RWPE1 (cell line): ENCODE results near the gene MPPED2.
"Not testable (repeated sequence)": the region's sequence is repeated elsewhere in the genome, so short reads cannot be mapped to it uniquely, and the experiment has no call there.

Source experiments
- CTCF ChIA-PET: fragments of 350-600 bp; sonication (Branson Sonifier 250); formaldehyde crosslinking; extraction: SDS; loops from one replicate; lab custom pipeline; 2021; lab: Yijun Ruan, JAX
- POLR2A ChIA-PET: fragments of 400-600 bp; formaldehyde crosslinking; extraction: SDS; loops from one replicate; lab custom pipeline; 2020; ENCODE audit warnings: antibody characterized with exemption; ENCODE audit not compliant: low non-redundant PET; lab: Yijun Ruan, JAX
- DNase-seq: peaks from one replicate; pipeline ENCODE4 v3.0.0; 2012; ENCODE audit warnings: low spot score
- H3K27ac ChIP-seq: fragments of 450-650 bp; 2 replicates; pipeline ENCODE4 v1.5.1; 2017
- CTCF ChIP-seq: fragments of 450-650 bp; conservative IDR thresholded peaks from 2 replicates; pipeline ENCODE4 v1.5.1; 2017; ENCODE audit warnings: low read depth, mild to moderate bottlenecking

Gene MPPED2

DNA sequence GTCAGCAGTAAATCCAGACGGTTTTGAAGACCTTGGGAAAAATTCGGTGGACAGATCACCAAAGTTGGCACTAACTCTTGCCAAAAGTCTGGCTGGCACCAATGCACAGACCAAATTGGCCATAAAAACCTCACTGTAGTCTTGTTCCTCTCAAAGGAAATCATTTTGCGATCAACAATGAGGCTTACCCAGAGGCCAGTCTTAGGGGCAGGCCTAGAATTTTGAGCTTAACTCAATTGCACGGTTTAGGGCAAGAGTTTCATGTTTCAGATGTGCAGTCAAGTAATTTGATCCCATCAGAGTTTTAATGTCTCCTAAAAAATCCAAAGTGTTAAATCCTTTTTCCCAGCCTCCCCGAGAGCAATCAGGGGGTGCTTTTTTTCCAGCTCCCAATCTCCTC is 19.0 kb downstream of the MPPED2 start:
- ChIA-PET CTCF (interaction anchor here (1.1 kb wide), 1 partner anchor 15 kb away, joined by 3 read pairs; no protein-coding TSS in a partner anchor), POLR2A (no interaction called here)
- TF ChIP-seq CTCF, result no peak
- no peak for DNase-seq
- H3K27ac ChIP-seq, result no peak overlapping the region

DNA sequence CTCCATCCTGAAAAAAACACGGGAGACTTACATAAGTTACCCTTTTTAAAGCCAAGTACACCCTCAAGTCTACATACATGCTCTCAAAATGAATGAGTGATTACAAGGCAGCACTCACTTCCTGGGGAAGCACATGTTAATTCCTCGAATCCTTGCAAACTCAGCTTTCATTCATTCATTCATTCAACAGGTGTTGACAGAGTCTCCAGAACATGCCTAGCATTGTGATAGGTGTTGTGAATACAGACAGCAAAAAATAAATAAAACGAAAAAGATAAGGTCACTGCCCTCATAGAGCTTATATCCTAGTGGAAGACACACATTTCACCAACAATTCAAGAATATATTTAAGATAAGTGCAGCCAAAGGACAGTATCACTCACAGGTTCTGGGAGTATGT is 19.7 kb downstream of the MPPED2 start:
- DNase-seq, result no peak
- CTCF ChIA-PET, result interaction anchor here (1.1 kb wide), 1 partner anchor 16 kb away, joined by 3 read pairs; no protein-coding TSS in a partner anchor
- TF ChIP-seq CTCF, result no peak
- POLR2A ChIA-PET, result no interaction called here
- H3K27ac ChIP-seq, result no peak overlapping the region

DNA sequence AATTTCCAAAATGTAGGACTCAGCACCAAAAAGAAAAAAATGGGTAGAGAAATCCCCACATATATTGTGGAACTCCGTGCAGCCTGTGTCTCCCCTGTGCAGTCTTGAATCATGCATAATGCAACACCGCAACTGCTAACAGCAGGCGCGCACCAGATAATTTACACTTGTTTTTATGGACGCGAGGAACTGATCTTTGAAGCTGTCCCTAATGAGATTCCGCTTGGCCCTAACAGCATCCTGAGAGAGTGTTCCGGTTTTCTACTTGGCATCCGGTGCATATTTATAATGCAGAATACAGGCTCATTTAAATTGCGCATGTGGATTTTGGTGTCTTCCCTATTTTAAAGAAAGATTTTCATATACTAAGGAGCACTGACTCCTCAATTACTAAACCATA is 21.1 kb downstream of the MPPED2 start:
- H3K27ac ChIP-seq, result no peak overlapping the region
- DNase-seq, result no peak
- CTCF ChIA-PET, result no interaction called here
- POLR2A ChIA-PET, result no interaction called here
- TF ChIP-seq CTCF, result no peak

- ChIA-PET POLR2A (no interaction called here), CTCF (no interaction called here)
- no peak for DNase-seq
- TF ChIP-seq CTCF, result no peak
- no peak overlapping the region for H3K27ac ChIP-seq
Observed at GRCh38 chr11:30561691-30562415, 24.3 kb downstream of the MPPED2 start.

DNA sequence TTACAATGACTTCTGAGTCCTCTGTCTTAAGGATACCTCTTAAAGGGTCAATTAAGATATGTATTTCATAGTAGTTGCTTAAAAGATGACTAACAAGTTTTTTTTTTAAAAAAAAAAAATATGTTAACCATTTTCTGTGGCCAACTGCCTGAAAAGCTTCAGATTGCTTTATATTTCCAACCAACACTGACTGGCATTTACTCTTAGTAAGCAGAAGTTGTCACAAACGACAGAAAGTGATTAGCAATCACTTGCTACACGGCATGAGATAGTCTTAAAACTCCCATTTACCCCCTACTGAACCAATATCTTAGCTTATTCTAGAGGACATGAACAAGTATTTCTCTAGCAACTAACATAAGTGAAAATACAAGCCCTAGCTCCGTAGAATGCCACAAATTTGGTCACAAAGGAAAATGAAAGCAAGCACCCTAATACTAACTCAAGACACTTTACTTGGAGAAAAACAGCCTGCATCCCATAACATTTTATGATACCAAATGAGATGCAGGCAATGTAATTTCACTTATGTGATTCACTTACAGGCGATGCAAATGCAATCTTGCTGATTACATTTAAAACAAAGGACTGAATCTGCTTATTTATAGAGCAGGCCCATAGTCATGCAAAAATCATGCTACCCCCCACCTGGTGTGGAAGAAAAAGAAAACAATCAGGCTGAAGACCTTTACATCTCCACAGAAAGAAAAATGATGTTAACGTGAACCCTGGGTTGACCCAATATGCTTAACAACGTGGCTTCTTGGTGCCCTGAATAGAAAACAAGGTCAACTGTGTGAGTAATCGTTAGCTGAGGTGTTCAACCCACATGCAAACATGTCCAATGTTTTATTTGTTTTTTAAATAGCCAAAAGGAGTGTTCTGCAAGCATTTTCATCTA is 25.7 kb downstream of the MPPED2 start:
- CTCF ChIA-PET, result interaction anchor here (0.6 to 0.8 kb wide), 2 partner anchors 686 to 868 kb away, joined by 4 to 5 read pairs; no protein-coding TSS in a partner anchor
- POLR2A ChIA-PET, result no interaction called here
- TF ChIP-seq CTCF, result no peak
- no peak for DNase-seq
- H3K27ac ChIP-seq, result no peak overlapping the region

GRCh38 chr11:30559004-30559403 is 27.1 kb downstream of the MPPED2 start:
- CTCF ChIA-PET, result no interaction called here
- H3K27ac ChIP-seq, result no peak overlapping the region
- TF ChIP-seq CTCF, result no peak
- DNase-seq, result no peak
- POLR2A ChIA-PET, result no interaction called here

- CTCF ChIA-PET, POLR2A ChIA-PET, H3K27ac ChIP-seq, DNase-seq: not testable (repeated sequence)
Observed at GRCh38 chr11:30554587-30554986, 31.6 kb downstream of the MPPED2 start.
